Left lung (tissue), 10 donors: ENCODE measurements around the gene SOX3. TPM values are rescaled to one million over a fixed set of nuclear protein-coding genes. Genes with fewer than 3 reads are reported as not detected.

Source experiments
- ATAC-seq: fragments of 200-7000 bp; cut with Tn5 transposase; one replicate; pipeline ENCODE4 v1.9.1; 2020; ENCODE audit warnings: moderate library complexity
- DNase-seq, 4 donors: peaks; one replicate each; pipeline ENCODE4 v3.0.0-alpha.2; 2013 to 2020
- H3K27ac ChIP-seq, 2 donors: fragments of 200-600 bp; sonication (generic) in 1 of 2; one replicate each; pipeline versions ENCODE4 v1.5.0 to v1.8.0; 2020 to 2021
- H3K27me3 ChIP-seq, 2 donors: fragments of 200-600 bp; sonication (generic) in 1 of 2; one replicate each; pipeline versions ENCODE4 v1.5.0 to v1.8.0; 2020 to 2021
- H3K36me3 ChIP-seq, 2 donors: fragments of 200-600 bp; sonication (generic) in 1 of 2; one replicate each; pipeline versions ENCODE4 v1.5.0 to v1.8.0; 2020 to 2021
- H3K4me1 ChIP-seq, 2 donors: fragments of 200-600 bp; one replicate each; pipeline ENCODE4 v1.8.0; 2021
- H3K4me3 ChIP-seq, 2 donors: fragments of 200-600 bp; sonication (generic) in 1 of 2; one replicate each; pipeline versions ENCODE4 v1.5.0 to v1.8.0; 2020 to 2021; ENCODE audit warnings: mild to moderate bottlenecking in 1 of 2
- H3K9me3 ChIP-seq, 2 donors: fragments of 200-600 bp; sonication (generic) in 1 of 2; one replicate each; pipeline versions ENCODE4 v1.5.0 to v1.8.0; 2020 to 2021
- intact Hi-C, 2 donors: fragments of 100-400 bp; cut with DNase I; formaldehyde crosslinking; loops; one replicate each; pipeline versions ENCODE4 v1.11.2 to v1.14.2; 2022
- polyA plus RNA-seq, 6 donors: library from polyadenylated mRNA; unstranded; fragments of 120-200 nt; gene quantifications; one replicate each; pipeline ENCODE4 v1.2.1, GENCODE V29; 2013; ENCODE audit not compliant: insufficient read length in 6 of 6
- total RNA-seq, 2 donors: library from RNA; stranded (reverse); fragmentation: NEBNext Ultra II Directional; extraction: Animal tissue kit (Norgen Biotek cat#: 25700); gene quantifications; one replicate each; pipeline ENCODE4 v1.2.1, GENCODE V29; 2021
- TF ChIP-seq, protein P1 (sequence below), 2 donors: fragments of 200-600 bp; sonication (generic) in 1 of 2; IDR thresholded peaks; one replicate each; pipeline versions ENCODE4 v1.5.0 to v1.8.0; 2021; ENCODE audit warnings: antibody characterized with exemption in 2 of 2
- donor health status: DM: no; HTN: yes; CAD: no.
- donor health status: DM: no; HTN: no; CAD: no.

The SOX3 gene
- total and polyA plus RNA-seq, 8 donors: 0.06 TPM; not detected in 7

DNA sequence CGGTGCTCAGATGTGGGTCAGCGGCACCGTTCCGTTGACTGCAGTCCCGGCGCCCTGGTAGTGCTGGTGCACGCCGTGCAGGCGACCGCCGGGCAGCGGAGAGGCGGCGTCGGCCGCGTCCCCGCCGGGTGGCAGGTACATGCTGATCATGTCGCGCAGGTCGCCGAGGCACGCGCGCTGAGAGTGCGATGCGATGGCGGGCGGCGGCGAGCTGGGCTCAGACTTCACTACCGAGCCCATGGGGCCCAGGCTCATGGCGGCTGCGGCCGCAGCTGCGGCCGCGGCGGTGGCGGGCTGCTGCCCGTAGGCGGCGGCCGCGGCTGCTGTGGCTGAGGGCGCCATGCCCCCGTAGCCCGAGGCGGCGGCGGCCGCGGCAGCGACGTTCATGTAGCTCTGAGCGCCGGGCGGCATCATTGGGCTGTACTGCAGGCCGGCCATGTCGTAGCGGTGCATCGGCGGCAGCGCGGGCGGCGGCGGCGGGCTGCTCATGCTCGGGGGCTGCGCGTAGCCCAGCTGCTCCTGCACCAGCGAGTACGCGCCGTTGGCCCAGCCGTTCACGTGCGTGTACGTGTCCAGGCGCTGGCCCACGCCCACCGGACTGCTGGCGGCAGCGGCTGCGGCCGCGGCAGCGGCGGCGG is 1.0 kb downstream of the SOX3 start:
- H3K27me3 ChIP-seq: peaks cover 79 to 98% of the 10 kb centered on the region in 2 donors
- H3K9me3 ChIP-seq: no peaks in the 10 kb centered on the region
- no peaks in the 10 kb centered on the region for H3K36me3 ChIP-seq
- TF ChIP-seq, protein P1, sequence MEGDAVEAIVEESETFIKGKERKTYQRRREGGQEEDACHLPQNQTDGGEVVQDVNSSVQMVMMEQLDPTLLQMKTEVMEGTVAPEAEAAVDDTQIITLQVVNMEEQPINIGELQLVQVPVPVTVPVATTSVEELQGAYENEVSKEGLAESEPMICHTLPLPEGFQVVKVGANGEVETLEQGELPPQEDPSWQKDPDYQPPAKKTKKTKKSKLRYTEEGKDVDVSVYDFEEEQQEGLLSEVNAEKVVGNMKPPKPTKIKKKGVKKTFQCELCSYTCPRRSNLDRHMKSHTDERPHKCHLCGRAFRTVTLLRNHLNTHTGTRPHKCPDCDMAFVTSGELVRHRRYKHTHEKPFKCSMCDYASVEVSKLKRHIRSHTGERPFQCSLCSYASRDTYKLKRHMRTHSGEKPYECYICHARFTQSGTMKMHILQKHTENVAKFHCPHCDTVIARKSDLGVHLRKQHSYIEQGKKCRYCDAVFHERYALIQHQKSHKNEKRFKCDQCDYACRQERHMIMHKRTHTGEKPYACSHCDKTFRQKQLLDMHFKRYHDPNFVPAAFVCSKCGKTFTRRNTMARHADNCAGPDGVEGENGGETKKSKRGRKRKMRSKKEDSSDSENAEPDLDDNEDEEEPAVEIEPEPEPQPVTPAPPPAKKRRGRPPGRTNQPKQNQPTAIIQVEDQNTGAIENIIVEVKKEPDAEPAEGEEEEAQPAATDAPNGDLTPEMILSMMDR (IDR thresholded peaks at IDR 0.05): no peak
- ATAC-seq (peak; percentile 34), DNase-seq (peak in 2 of 4 donors; percentile 35 to 65)
- H3K4me3 ChIP-seq: no peak overlapping the region
- intact Hi-C loops: no loop called here
- H3K4me1 ChIP-seq: no peaks in the 10 kb centered on the region
- no peak overlapping the region for H3K27ac ChIP-seq

DNA sequence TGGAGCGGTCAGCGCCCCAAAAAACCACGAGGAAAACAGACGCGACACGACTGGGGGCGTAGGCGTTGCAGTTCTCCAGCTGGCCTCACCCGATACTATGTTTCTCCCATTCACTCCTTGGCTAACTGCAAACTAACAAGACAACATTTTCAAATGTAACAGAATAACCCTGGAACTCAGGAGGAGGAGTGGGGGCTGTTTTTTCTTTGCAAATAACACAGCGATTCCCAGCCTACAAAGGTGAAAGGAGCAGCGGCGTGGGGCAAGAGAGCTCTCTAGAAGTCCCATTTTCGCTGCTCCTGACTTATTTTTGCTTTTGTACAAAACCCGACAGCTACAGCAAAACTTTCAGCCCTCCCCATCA is 1.6 kb downstream of the SOX3 start:
- TF ChIP-seq, protein P1 (IDR thresholded peaks at IDR 0.05): no peak
- no peaks in the 10 kb centered on the region for H3K36me3 ChIP-seq
- H3K27ac ChIP-seq: no peak overlapping the region
- DNase-seq (no peak), ATAC-seq (no peak)
- no peak overlapping the region for H3K4me3 ChIP-seq
- H3K27me3 ChIP-seq: peaks cover 72 to 98% of the 10 kb centered on the region in 2 donors
- intact Hi-C loops: no loop called here
- no peaks in the 10 kb centered on the region for H3K4me1 ChIP-seq
- no peaks in the 10 kb centered on the region for H3K9me3 ChIP-seq

DNA sequence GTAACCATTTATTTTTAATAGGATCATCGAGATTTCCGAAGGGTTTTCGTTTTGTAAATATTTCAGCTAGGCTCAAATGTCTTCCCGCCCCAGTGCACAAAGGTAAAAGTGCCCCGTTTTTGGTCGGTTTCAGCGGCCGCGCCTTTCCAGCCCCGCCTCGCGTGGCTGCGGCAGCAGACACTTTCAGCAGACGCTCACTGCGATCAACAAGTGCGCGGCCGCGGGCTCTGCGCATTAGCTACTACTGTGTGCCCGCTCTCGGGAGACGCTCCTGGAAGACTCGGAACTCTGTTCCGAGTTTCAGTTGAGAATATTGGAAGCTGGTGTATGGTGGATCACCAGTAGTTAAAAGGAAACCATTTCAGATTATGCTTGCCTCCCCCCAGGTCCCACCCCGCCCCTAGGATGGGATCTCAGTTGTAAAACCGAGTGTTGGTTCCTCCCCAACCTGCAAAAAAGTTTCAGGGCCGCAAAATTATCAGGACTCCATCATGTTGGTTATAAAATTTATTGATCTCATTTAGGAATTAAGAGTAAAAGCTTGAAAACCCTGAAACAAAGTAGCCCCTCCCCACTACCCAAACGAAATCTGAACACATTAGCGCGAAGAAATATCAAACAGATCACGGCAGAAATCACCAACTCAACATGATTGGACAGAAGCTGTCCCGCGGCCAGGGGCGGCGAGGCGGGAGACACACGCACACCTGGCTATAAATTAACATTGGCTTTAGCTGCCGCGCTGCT is 2.2 kb downstream of the SOX3 start:
- H3K27me3 ChIP-seq: peaks cover 67 to 98% of the 10 kb centered on the region in 2 donors
- H3K4me1 ChIP-seq: no peaks in the 10 kb centered on the region
- DNase-seq: no peak
- no peak overlapping the region for H3K27ac ChIP-seq
- intact Hi-C loops: no loop called here
- ATAC-seq: no peak
- TF ChIP-seq, protein P1 (IDR thresholded peaks at IDR 0.05): no peak
- no peaks in the 10 kb centered on the region for H3K9me3 ChIP-seq
- H3K4me3 ChIP-seq: no peak overlapping the region
- H3K36me3 ChIP-seq: no peaks in the 10 kb centered on the region

DNA sequence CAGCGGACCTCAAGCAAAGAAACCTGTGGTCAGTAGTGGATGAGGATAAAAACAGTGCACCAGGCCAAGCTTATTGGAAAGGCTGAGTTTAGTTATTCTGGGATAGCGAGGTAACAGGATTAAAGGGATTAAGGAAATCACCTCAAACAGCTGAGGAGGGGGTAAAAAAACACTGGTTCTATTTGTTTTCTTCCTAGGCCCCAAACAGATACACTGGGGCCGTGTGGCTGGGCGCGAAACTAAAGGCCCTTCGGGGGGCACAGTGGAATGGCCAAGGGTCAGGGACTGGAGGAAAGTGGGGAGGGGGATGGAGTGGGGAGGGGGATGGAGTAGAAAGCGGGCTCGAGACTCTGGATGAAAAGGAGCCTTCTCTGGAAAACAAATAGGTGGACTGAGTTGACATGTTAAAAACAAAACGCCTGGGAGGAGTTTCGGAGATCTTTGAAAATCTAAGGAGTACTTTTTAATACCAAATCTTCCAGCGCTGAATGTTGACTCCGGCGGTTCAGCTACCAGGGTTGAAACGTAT is 2.9 kb downstream of the SOX3 start:
- DNase-seq: no peak
- Histone ChIP-seq H3K36me3 (no peaks in the 10 kb centered on the region), H3K9me3 (no peaks in the 10 kb centered on the region), H3K27ac (no peak overlapping the region), H3K27me3 (peaks cover 62 to 91% of the 10 kb centered on the region in 2 donors), H3K4me1 (no peaks in the 10 kb centered on the region), H3K4me3 (no peak overlapping the region)
- intact Hi-C loops: no loop called here
- no peak for ATAC-seq
- TF ChIP-seq, protein P1 (IDR thresholded peaks at IDR 0.05): no peak

DNA sequence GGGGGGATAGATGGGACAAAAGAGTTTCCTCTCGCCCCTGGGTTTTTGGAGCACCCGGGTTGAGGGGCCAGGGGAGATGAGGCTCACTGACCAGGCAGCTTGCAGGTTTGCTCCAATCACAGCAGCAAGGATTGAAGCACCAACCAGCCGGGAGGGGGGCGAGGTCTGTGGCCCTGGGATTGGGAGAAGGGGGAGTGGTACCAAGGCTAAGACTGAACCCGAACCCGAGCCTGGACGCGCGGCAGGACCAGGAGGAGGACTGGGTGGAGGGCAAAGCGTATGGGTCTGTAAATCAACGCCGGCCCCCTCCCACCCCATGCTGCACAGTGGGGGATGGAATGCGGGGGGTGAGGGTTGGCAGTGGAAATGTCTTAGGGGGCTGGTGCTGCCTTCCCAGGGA is 3.5 kb downstream of the SOX3 start:
- Histone ChIP-seq H3K4me3 (no peak overlapping the region), H3K36me3 (no peaks in the 10 kb centered on the region), H3K27me3 (peaks cover 58 to 85% of the 10 kb centered on the region in 2 donors), H3K4me1 (no peaks in the 10 kb centered on the region), H3K9me3 (no peaks in the 10 kb centered on the region), H3K27ac (no peak overlapping the region)
- TF ChIP-seq, protein P1 (IDR thresholded peaks at IDR 0.05): no peak
- DNase-seq (no peak), ATAC-seq (no peak)
- intact Hi-C loops: no loop called here
